HCT116 (cell line): ENCODE measurements around the gene DPF1. TPM values are rescaled to one million over a fixed set of nuclear protein-coding genes. Genes with fewer than 3 reads are reported as not detected.

Source experiments
- ATAC-seq: fragments of 200-7000 bp; cut with Tn5 transposase; 2 replicates; pipeline ENCODE4 v1.9.1; 2020; ENCODE audit warnings: mild to moderate bottlenecking, moderate library complexity
- BruUV-seq: library from RNA; stranded (reverse); fragments of 400-500 nt; replicated peaks from 2 replicates; lab custom pipeline; 2021; lab: Mats Ljungman, UMichigan
- CTCF ChIA-PET: fragments of 300-600 bp; sonication (Branson Sonifier 250); formaldehyde crosslinking; loops from one replicate; lab custom pipeline; 2021; ENCODE audit warnings: antibody characterized with exemption; lab: Charles Lee
- POLR2A ChIA-PET: fragments of 300-600, 350-600 bp; sonication (Branson Sonifier 250); formaldehyde crosslinking; loops from one replicate; lab custom pipeline; 2021; ENCODE audit warnings: antibody characterized with exemption; lab: Charles Lee
- RAD21 ChIA-PET, 2 experiments: fragments of 300-600 bp; sonication (Branson Sonifier 250); formaldehyde crosslinking; loops; one replicate each; lab custom pipeline; 2023; ENCODE audit warnings: low total read pairs in 2 of 2; ENCODE audit not compliant: uncharacterized antibody in 2 of 2, unreplicated experiment in 2 of 2, low non-redundant PET in 1 of 2; lab: Charles Lee
- DNase-seq: peaks from one replicate; pipeline ENCODE4 v3.0.0-alpha.2; 2010; ENCODE audit warnings: low read depth, low spot score
- H2AFZ ChIP-seq: fragments of 200-600 bp; shearing (Covaris generic), sonication (generic); 2 replicates; pipeline ENCODE4 v1.6.1; 2017; ENCODE audit warnings: low read depth, mixed run types, mixed read lengths, antibody characterized with exemption, low read length; ENCODE audit not compliant: poor library complexity, severe bottlenecking
- H3K27ac ChIP-seq: 2 replicates; pipeline ENCODE4 v1.5.1; 2012; ENCODE audit warnings: low read depth, low read length
- H3K27me3 ChIP-seq: fragments of 200-600 bp; sonication (generic); 2 replicates; pipeline ENCODE4 v1.6.1; 2016; ENCODE audit warnings: mixed run types, low read length, mixed read lengths; ENCODE audit not compliant: insufficient read depth
- H3K36me3 ChIP-seq, 2 experiments: fragments of 200-500 bp in 1 of 2; fragments of 200-600 bp in 1 of 2; sonication (Bioruptor generic) in 1 of 2; sonication (generic) in 1 of 2; 2 replicates each; pipeline versions ENCODE4 v1.5.1 to v1.6.1; 2014 to 2016; ENCODE audit warnings: low read length in 2 of 2, inconsistent platforms in 1 of 2, mixed read lengths in 1 of 2, mixed run types in 1 of 2; ENCODE audit not compliant: insufficient read depth in 2 of 2, control insufficient read depth in 1 of 2
- H3K4me1 ChIP-seq, 2 experiments: fragments of 200-600 bp in 1 of 2; sonication (generic) in 1 of 2; 2 replicates each; pipeline versions ENCODE4 v1.5.1 to v1.6.1; 2012 to 2017; ENCODE audit warnings: low read length in 2 of 2, inconsistent platforms in 1 of 2, mild to moderate bottlenecking in 1 of 2, mixed read lengths in 1 of 2, mixed run types in 1 of 2, moderate library complexity in 1 of 2; ENCODE audit not compliant: insufficient read depth in 2 of 2, control insufficient read depth in 1 of 2
- H3K4me2 ChIP-seq: fragments of 200-600 bp; sonication (generic); 2 replicates; pipeline ENCODE4 v1.6.1; 2017; ENCODE audit warnings: mixed run types, low read length, mixed read lengths
- H3K4me3 ChIP-seq, 2 experiments: fragments of 200-600 bp in 1 of 2; sonication (generic) in 1 of 2; replicated peaks in 1 of 2; 2 replicates each; pipeline ENCODE4 v1.5.1; 2011 to 2016; ENCODE audit warnings: low read length in 2 of 2, control low read depth in 1 of 2, low read depth in 1 of 2, mild to moderate bottlenecking in 1 of 2, mixed read lengths in 1 of 2, mixed run types in 1 of 2
- H3K79me2 ChIP-seq: fragments of 200-600 bp; sonication (generic); 2 replicates; pipeline ENCODE4 v1.6.1; 2017; ENCODE audit warnings: mild to moderate bottlenecking, mixed run types, low read length, moderate library complexity, mixed read lengths; ENCODE audit not compliant: insufficient read depth
- H3K9ac ChIP-seq: fragments of 200-600 bp; sonication (generic); 2 replicates; pipeline ENCODE4 v1.6.1; 2016; ENCODE audit warnings: low read length, mixed read lengths
- H3K9me2 ChIP-seq: fragments of 200-600 bp; sonication (generic), shearing (Covaris generic); 2 replicates; pipeline ENCODE4 v1.6.1; 2017; ENCODE audit warnings: mixed run types, mild to moderate bottlenecking, moderate library complexity; ENCODE audit not compliant: insufficient read depth
- H3K9me3 ChIP-seq, 2 experiments: fragments of 200-500 bp in 1 of 2; fragments of 200-600 bp in 1 of 2; sonication (Bioruptor generic) in 1 of 2; sonication (generic) in 1 of 2; 2 replicates each; pipeline ENCODE4 v1.6.1; 2014 to 2017; ENCODE audit warnings: low read length in 2 of 2, mixed read lengths in 2 of 2, inconsistent platforms in 1 of 2, low read depth in 1 of 2, mild to moderate bottlenecking in 1 of 2, mixed run types in 1 of 2, moderate library complexity in 1 of 2; ENCODE audit not compliant: control insufficient read depth in 1 of 2, insufficient read depth in 1 of 2
- H4K20me1 ChIP-seq: fragments of 200-600 bp; sonication (generic), shearing (Covaris generic); 2 replicates; pipeline ENCODE4 v1.6.1; 2017; ENCODE audit warnings: mixed run types, mild to moderate bottlenecking, moderate library complexity; ENCODE audit not compliant: insufficient read depth
- ATF3 ChIP-seq: IDR thresholded peaks from 2 replicates; pipeline ENCODE4 v1.6.1; 2012
- EGR1 ChIP-seq: IDR thresholded peaks from 2 replicates; pipeline ENCODE4 v1.6.1; 2012; ENCODE audit warnings: low read depth
- ELF1 ChIP-seq: IDR thresholded peaks from 2 replicates; pipeline ENCODE4 v1.6.1; 2012; ENCODE audit warnings: low read depth, borderline replicate concordance
- EZH2 ChIP-seq: fragments of 200-600 bp; sonication (generic); IDR thresholded peaks from 2 replicates; pipeline ENCODE4 v1.6.1; 2017; ENCODE audit warnings: antibody characterized with exemption, mixed run types
- EZH2phosphoT487 ChIP-seq: fragments of 200-600 bp; IDR thresholded peaks from 2 replicates; pipeline ENCODE4 v1.6.1; 2018; ENCODE audit warnings: antibody characterized with exemption, borderline replicate concordance
- JUND ChIP-seq: IDR thresholded peaks from 2 replicates; pipeline ENCODE4 v1.6.1; 2012
- POLR2A ChIP-seq: IDR thresholded peaks from 2 replicates; pipeline ENCODE4 v1.7.0; 2011; ENCODE audit warnings: borderline replicate concordance; ENCODE audit not compliant: insufficient read depth, insufficient read length; ENCODE audit errors: extremely low read depth
- POLR2AphosphoS5 ChIP-seq: IDR thresholded peaks from 2 replicates; pipeline ENCODE4 v1.6.1; 2011; ENCODE audit warnings: mild to moderate bottlenecking, low read depth, low read length, moderate library complexity
- RAD21 ChIP-seq: IDR thresholded peaks from 2 replicates; pipeline ENCODE4 v1.6.1; 2012; ENCODE audit warnings: low read depth, mild to moderate bottlenecking
- SIN3A ChIP-seq: IDR thresholded peaks from 2 replicates; pipeline ENCODE4 v1.6.1; 2012; ENCODE audit warnings: low read depth
- SP1 ChIP-seq: IDR thresholded peaks from 2 replicates; pipeline ENCODE4 v1.6.1; 2012; ENCODE audit warnings: low read depth
- YY1 ChIP-seq: IDR thresholded peaks from 2 replicates; pipeline ENCODE4 v1.6.1; 2011; ENCODE audit warnings: low read length, low read depth, moderate library complexity, mild to moderate bottlenecking; ENCODE audit not compliant: insufficient replicate concordance; ENCODE audit errors: extremely low read depth
- ZFX ChIP-seq: fragments of 450-650 bp; IDR thresholded peaks from 2 replicates; pipeline ENCODE4 v1.6.1; 2017
- ZNF274 ChIP-seq: fragments of 200-500 bp; sonication (Bioruptor generic); IDR thresholded peaks from 2 replicates; pipeline ENCODE4 v1.6.1; 2014; ENCODE audit warnings: mild to moderate bottlenecking, low read depth, low read length, inconsistent platforms
- intact Hi-C: fragments of 100-400 bp; cut with micrococcal nuclease; formaldehyde crosslinking; loops from 2 replicates; pipeline ENCODE4 v1.10.0; 2022
- total RNA-seq: library from RNA; stranded (reverse); gene quantifications from one replicate; pipeline ENCODE4 v1.2.1, GENCODE V29; 2021; ENCODE audit not compliant: unreplicated experiment
- TF ChIP-seq, protein P1 (sequence below): IDR thresholded peaks from 2 replicates; pipeline ENCODE4 v1.6.1; 2011; ENCODE audit warnings: mild to moderate bottlenecking, low read length, moderate library complexity; ENCODE audit not compliant: insufficient replicate concordance; ENCODE audit errors: extremely low read depth
- TF ChIP-seq, protein P2 (sequence below): IDR thresholded peaks from 2 replicates; pipeline ENCODE4 v1.6.1; 2012
- TF ChIP-seq, protein P3 (sequence below), 3 experiments: fragments of 200-600 bp in 1 of 3; sonication (generic) in 1 of 3; IDR thresholded peaks in 2 of 3; conservative IDR thresholded peaks in 1 of 3; 2 replicates each; pipeline ENCODE4 v1.5.1; 2012 to 2017; ENCODE audit warnings: low read depth in 2 of 3, low read length in 2 of 3, antibody characterized with exemption in 1 of 3, borderline replicate concordance in 1 of 3, control low read depth in 1 of 3, mild to moderate bottlenecking in 1 of 3, mixed read lengths in 1 of 3, mixed run types in 1 of 3, moderate library complexity in 1 of 3; ENCODE audit not compliant: insufficient read depth in 1 of 3

DPF1 gene
- total RNA-seq, 1 experiment from 2014 or later: 9.7 TPM

DNA sequence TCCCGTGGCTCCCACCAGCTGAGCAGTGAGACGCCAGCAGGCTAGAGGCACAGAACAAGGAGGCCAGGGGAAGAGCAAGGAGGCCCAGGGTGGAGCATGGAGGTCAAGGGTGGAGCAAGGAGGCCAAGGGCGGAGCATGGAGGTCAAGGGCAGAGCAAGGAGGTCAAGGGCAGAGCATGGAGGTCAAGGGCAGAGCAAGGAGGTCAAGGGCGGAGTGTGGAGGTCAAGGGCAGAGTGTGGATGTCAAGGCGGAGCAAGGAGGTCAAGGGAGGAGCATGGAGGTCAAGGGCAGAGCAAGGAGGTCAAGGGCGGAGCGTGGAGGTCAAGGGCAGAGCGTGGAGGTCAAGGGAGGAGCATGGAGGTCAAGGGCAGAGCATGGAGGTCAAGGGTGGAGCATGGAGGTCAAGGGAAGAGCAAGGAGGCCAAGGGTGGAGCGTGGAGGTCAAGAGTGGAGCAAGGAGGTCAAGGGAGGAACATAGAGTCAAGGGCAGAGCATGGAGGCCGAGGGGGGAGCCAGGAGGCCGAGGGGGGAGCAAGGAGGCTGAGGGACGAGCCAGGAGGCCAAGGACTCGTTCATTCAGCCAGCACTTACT is 27.7 kb downstream of the DPF1 start:
- CTCF ChIA-PET: no interaction called here
- ATAC-seq (no peak), DNase-seq (no peak)
- POLR2A ChIA-PET: no interaction called here
- Histone ChIP-seq H2AFZ (no peak overlapping the region), H3K4me1 (no peaks in the 10 kb centered on the region; a peak in 1 of 4 replicates), H3K4me2 (no peak overlapping the region), H3K79me2 (no peaks in the 10 kb centered on the region), H3K9me3 (no peaks in the 10 kb centered on the region), H3K9me2 (no peaks in the 10 kb centered on the region), H4K20me1 (no peaks in the 10 kb centered on the region), H3K27me3 (no peaks in the 10 kb centered on the region), H3K4me3 (no peak overlapping the region), H3K9ac (no peak overlapping the region), H3K36me3 (peaks cover 0 to 2% of the 10 kb centered on the region in 2 experiments; a peak in 1 of 4 replicates), H3K27ac (peak overlapping the region; percentile 26; the same call in 1 of the 2 replicates)
- BruUV-seq: no TSS peak
- intact Hi-C loops: no loop called here
- TF ChIP-seq EGR1 (no peak), RAD21 (no peak), POLR2AphosphoS5 (no peak), ATF3 (no peak), EZH2phosphoT487 (no peak), YY1 (no peak), SIN3A (no peak), SP1 (no peak), EZH2 (no peak), JUND (no peak), ZFX (no peak), ELF1 (no peak), POLR2A (no peak), ZNF274 (no peak)
- TF ChIP-seq, protein P1, sequence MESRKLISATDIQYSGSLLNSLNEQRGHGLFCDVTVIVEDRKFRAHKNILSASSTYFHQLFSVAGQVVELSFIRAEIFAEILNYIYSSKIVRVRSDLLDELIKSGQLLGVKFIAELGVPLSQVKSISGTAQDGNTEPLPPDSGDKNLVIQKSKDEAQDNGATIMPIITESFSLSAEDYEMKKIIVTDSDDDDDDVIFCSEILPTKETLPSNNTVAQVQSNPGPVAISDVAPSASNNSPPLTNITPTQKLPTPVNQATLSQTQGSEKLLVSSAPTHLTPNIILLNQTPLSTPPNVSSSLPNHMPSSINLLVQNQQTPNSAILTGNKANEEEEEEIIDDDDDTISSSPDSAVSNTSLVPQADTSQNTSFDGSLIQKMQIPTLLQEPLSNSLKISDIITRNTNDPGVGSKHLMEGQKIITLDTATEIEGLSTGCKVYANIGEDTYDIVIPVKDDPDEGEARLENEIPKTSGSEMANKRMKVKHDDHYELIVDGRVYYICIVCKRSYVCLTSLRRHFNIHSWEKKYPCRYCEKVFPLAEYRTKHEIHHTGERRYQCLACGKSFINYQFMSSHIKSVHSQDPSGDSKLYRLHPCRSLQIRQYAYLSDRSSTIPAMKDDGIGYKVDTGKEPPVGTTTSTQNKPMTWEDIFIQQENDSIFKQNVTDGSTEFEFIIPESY: no peak
- TF ChIP-seq, protein P2, sequence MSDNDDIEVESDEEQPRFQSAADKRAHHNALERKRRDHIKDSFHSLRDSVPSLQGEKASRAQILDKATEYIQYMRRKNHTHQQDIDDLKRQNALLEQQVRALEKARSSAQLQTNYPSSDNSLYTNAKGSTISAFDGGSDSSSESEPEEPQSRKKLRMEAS: no peak
- TF ChIP-seq, protein P3, sequence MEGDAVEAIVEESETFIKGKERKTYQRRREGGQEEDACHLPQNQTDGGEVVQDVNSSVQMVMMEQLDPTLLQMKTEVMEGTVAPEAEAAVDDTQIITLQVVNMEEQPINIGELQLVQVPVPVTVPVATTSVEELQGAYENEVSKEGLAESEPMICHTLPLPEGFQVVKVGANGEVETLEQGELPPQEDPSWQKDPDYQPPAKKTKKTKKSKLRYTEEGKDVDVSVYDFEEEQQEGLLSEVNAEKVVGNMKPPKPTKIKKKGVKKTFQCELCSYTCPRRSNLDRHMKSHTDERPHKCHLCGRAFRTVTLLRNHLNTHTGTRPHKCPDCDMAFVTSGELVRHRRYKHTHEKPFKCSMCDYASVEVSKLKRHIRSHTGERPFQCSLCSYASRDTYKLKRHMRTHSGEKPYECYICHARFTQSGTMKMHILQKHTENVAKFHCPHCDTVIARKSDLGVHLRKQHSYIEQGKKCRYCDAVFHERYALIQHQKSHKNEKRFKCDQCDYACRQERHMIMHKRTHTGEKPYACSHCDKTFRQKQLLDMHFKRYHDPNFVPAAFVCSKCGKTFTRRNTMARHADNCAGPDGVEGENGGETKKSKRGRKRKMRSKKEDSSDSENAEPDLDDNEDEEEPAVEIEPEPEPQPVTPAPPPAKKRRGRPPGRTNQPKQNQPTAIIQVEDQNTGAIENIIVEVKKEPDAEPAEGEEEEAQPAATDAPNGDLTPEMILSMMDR (IDR thresholded peaks at IDR 0.05 in 2 of 3, conservative IDR thresholded peaks at IDR 0.05 in 1 of 3; ENCODE audit: borderline replicate concordance in 1 of 3, insufficient read depth in 1 of 3, low read depth in 2 of 3, low read length in 2 of 3): no peak
- RAD21 ChIA-PET: no interaction called here
